ENCODE results near the gene ASPSCR1. TPM values are rescaled to one million over a fixed set of nuclear protein-coding genes. Genes with fewer than 3 reads are reported as not detected.

ASPSCR1 gene
- total RNA-seq, 1 donor from 2014 or later, result 25.5 TPM

- DNase-seq (ENCODE audit: low spot score), result no peak
- intact Hi-C loops (cut with DNase I), result no loop called here
Observed at GRCh38 chr17:82007228-82007494, 29.7 kb downstream of the ASPSCR1 start.

- intact Hi-C loops (cut with DNase I), result no loop called here
- no peak for DNase-seq (ENCODE audit: low spot score)
Observed at GRCh38 chr17:82007495-82008257, 30.2 kb downstream of the ASPSCR1 start.

- intact Hi-C loops (cut with DNase I), result no loop called here
- DNase-seq (ENCODE audit: low spot score), result no peak
Observed at GRCh38 chr17:82008258-82008940, 31.0 kb downstream of the ASPSCR1 start.

- intact Hi-C loops (cut with DNase I), result no loop called here
- DNase-seq (ENCODE audit: low spot score), result no peak
Observed at GRCh38 chr17:82008941-82009405, 31.5 kb downstream of the ASPSCR1 start.

GRCh38 chr17:82009413-82009812 is 32.0 kb downstream of the ASPSCR1 start:
- intact Hi-C loops (cut with DNase I), result no loop called here
- DNase-seq (ENCODE audit: low spot score), result no peak

GRCh38 chr17:82010575-82011525 is 33.4 kb downstream of the ASPSCR1 start:
- no peak for DNase-seq (ENCODE audit: low spot score)
- intact Hi-C loops (cut with DNase I), result no loop called here

GRCh38 chr17:82011617-82012187 is 34.3 kb downstream of the ASPSCR1 start:
- intact Hi-C loops (cut with DNase I), result no loop called here
- DNase-seq (ENCODE audit: low spot score), result no peak

GRCh38 chr17:82012261-82012639 is 34.8 kb downstream of the ASPSCR1 start:
- no peak for DNase-seq (ENCODE audit: low spot score)
- intact Hi-C loops (cut with DNase I), result no loop called here

- intact Hi-C loops (cut with DNase I), result no loop called here
Observed at GRCh38 chr17:82012640-82013295, 35.3 kb downstream of the ASPSCR1 start.

GRCh38 chr17:82013341-82013740 is 35.9 kb downstream of the ASPSCR1 start:
- peak; percentile 86 for DNase-seq (ENCODE audit: low spot score)
- intact Hi-C loops (cut with DNase I), result no loop called here

More at GRCh38 chr17:82012640-82013295, 35.3 kb downstream of the ASPSCR1 start:
- no peak for DNase-seq (ENCODE audit: low spot score)

GRCh38 chr17:82013772-82014321 is 36.4 kb downstream of the ASPSCR1 start:
- DNase-seq (ENCODE audit: low spot score), result no peak
- intact Hi-C loops (cut with DNase I), result no loop called here

- DNase-seq (ENCODE audit: low spot score), result no peak
- intact Hi-C loops (cut with DNase I), result no loop called here
Observed at GRCh38 chr17:82014432-82014831, 37.0 kb downstream of the ASPSCR1 start.

GRCh38 chr17:82014971-82015310 is 37.5 kb downstream of the ASPSCR1 start:
- DNase-seq (ENCODE audit: low spot score), result no peak
- intact Hi-C loops (cut with DNase I), result no loop called here

- intact Hi-C loops (cut with DNase I), result no loop called here
- DNase-seq (ENCODE audit: low spot score), result no peak
Observed at GRCh38 chr17:82015311-82015971, 38.0 kb downstream of the ASPSCR1 start.

- DNase-seq (ENCODE audit: low spot score), result no peak
- intact Hi-C loops (cut with DNase I), result no loop called here
Observed at GRCh38 chr17:82016061-82016874, 38.8 kb downstream of the ASPSCR1 start.

- no peak for DNase-seq (ENCODE audit: low spot score)
- intact Hi-C loops (cut with DNase I), result no loop called here
Observed at GRCh38 chr17:82016875-82017459, 39.5 kb downstream of the ASPSCR1 start.

GRCh38 chr17:82017612-82018151 is 40.3 kb downstream of the ASPSCR1 start:
- intact Hi-C loops (cut with DNase I), result no loop called here
- DNase-seq (ENCODE audit: low spot score), result no peak

All from cardiac septum (tissue), 1 donor.